GM12878 (cell line): ENCODE results near the gene CAPS. TPM values are rescaled to one million over a fixed set of nuclear protein-coding genes. Genes with fewer than 3 reads are reported as not detected.

Source experiments
- ASH2L ChIP-seq: fragments of 300-600, 200-600 bp; sonication (generic); IDR thresholded peaks from 2 replicates; pipeline ENCODE4 v1.6.1; 2017; ENCODE audit warnings: low read depth, mild to moderate bottlenecking, borderline replicate concordance
- BCL3 ChIP-seq: IDR thresholded peaks from 2 replicates; pipeline ENCODE4 v1.6.1; 2011; ENCODE audit warnings: borderline replicate concordance, low read depth, mild to moderate bottlenecking, moderate library complexity, low read length; ENCODE audit not compliant: insufficient read depth, poor library complexity, severe bottlenecking
- CHD1 ChIP-seq: IDR thresholded peaks from 2 replicates; pipeline ENCODE4 v1.6.1; 2012; ENCODE audit warnings: low read depth, low read length, improper control_type of control experiment
- DPF2 ChIP-seq: fragments of 450-650 bp; IDR thresholded peaks from 2 replicates; pipeline ENCODE4 v1.6.1; 2017; ENCODE audit warnings: mild to moderate bottlenecking
- ELK1 ChIP-seq: IDR thresholded peaks from 2 replicates; pipeline ENCODE4 v1.6.1; 2012; ENCODE audit warnings: low read depth, low read length, improper control_type of control experiment
- FOXK2 ChIP-seq: fragments of 450-650 bp; IDR thresholded peaks from 2 replicates; pipeline ENCODE4 v1.6.1; 2017; ENCODE audit warnings: mild to moderate bottlenecking, moderate library complexity
- NFYA ChIP-seq: IDR thresholded peaks from 2 replicates; pipeline ENCODE4 v1.6.1; 2011; ENCODE audit warnings: low read depth, mild to moderate bottlenecking, low read length, improper control_type of control experiment, borderline replicate concordance
- NKRF ChIP-seq: fragments of 450-650 bp; conservative IDR thresholded peaks from 2 replicates; pipeline ENCODE4 v1.6.1; 2017; ENCODE audit warnings: mild to moderate bottlenecking, moderate library complexity
- RAD21 ChIP-seq: IDR thresholded peaks from 2 replicates; pipeline ENCODE4 v1.6.1; 2011; ENCODE audit warnings: mild to moderate bottlenecking, low read depth, low read length, moderate library complexity; ENCODE audit not compliant: insufficient read depth
- RELA ChIP-seq: fragments of 450-650 bp; IDR thresholded peaks from 2 replicates; pipeline ENCODE4 v1.8.0; 2014; ENCODE audit warnings: borderline replicate concordance; ENCODE audit not compliant: partially characterized antibody
- REST ChIP-seq: IDR thresholded peaks from 2 replicates; pipeline ENCODE4 v1.6.1; 2012; ENCODE audit warnings: mild to moderate bottlenecking, low read depth, low read length
- SREBF2 ChIP-seq: IDR thresholded peaks from 2 replicates; pipeline ENCODE4 v1.6.1; 2012; ENCODE audit warnings: mild to moderate bottlenecking, low read length
- ZNF217 ChIP-seq: fragments of 450-650 bp; IDR thresholded peaks from 2 replicates; pipeline ENCODE4 v1.6.1; 2017; ENCODE audit warnings: antibody characterized with exemption, mild to moderate bottlenecking
- ZSCAN29 ChIP-seq: fragments of 450-650 bp; IDR thresholded peaks from 2 replicates; pipeline ENCODE4 v1.6.1; 2017; ENCODE audit warnings: mild to moderate bottlenecking, moderate library complexity
- polyA plus RNA-seq, 11 experiments: library from polyadenylated mRNA; depleted of rRNA in 4 of 11; unstranded in 6 of 11; stranded (reverse) in 5 of 11; fragments of >200 nt; fragmentation: Nextera tagmentation in 4 of 11; fragmentation: Illumina TruSeq in 1 of 11; extraction: Ambion mirVana in 4 of 11; extraction: Trizol in 1 of 11; gene quantifications; 1 replicate in 1 of 11; 2 replicates in 10 of 11; pipeline versions ENCODE4 v1.2.1 to v1.2.3, GENCODE V29; 2011 to 2016; ENCODE audit warnings: inconsistent platforms in 2 of 11, missing spikeins in 2 of 11, low read depth in 1 of 11
- total RNA-seq, 4 experiments: library from RNA; depleted of rRNA in 3 of 4; stranded (reverse); fragments of >200 nt in 3 of 4; fragmentation: Illumina TruSeq in 1 of 4; extraction: Trizol in 1 of 4; gene quantifications; 2 replicates each; pipeline versions ENCODE4 v1.2.1 to v1.2.3, GENCODE V29; 2013 to 2021
- TF ChIP-seq, protein P1 (sequence below): fragments of 450-650 bp; IDR thresholded peaks from 2 replicates; pipeline ENCODE4 v1.6.1; 2017; ENCODE audit warnings: mild to moderate bottlenecking, moderate library complexity
- TF ChIP-seq, protein P2 (sequence below): IDR thresholded peaks from 2 replicates; pipeline ENCODE4 v1.6.1; 2012; ENCODE audit warnings: low read depth, low read length, improper control_type of control experiment

CAPS gene
- total and polyA plus RNA-seq, 10 of the 15 experiments (the other 5 are each of a cell fraction or from before 2014, with no cell fraction given) = 0.09 to 6.9 (median 2.9) TPM

DNA sequence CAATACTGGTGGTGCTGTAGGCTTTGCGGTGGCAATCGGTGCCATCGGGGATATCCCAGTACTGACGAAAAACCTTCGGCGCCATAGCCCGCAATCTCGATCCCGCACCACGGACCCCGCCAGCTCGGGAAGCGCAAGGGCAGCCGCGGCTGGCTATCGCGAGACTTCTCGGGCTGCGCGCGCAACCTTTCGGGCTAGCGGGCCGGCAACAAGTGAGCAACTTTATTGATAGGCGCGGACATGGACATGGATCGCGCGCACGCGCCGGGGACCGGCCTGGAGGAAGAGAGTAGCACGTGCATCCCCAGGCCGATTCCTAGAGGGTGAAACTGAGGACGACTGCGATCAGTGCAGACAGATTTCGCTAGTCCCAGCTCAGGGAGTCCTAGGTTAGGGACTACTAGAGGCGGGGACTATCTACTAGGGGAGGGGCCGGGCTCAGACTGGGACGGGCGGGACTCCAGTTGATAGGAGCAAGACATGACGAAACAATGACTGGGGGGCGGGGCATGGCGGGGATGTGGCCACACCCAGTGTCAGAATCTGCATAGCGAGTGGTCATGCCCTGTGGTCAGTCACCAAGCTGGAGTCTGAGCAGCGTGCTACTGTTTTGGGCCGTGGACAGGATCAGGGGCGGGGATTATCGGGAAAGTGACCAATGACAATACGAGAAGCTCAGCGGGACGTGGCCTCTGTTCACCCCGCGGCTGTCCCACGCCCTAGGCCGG is 10.3 kb upstream of the CAPS start, which contains the start of gene NDUFA11 (continued):
- peak; percentile 87 for TF ChIP-seq RELA
- TF ChIP-seq, protein P1, sequence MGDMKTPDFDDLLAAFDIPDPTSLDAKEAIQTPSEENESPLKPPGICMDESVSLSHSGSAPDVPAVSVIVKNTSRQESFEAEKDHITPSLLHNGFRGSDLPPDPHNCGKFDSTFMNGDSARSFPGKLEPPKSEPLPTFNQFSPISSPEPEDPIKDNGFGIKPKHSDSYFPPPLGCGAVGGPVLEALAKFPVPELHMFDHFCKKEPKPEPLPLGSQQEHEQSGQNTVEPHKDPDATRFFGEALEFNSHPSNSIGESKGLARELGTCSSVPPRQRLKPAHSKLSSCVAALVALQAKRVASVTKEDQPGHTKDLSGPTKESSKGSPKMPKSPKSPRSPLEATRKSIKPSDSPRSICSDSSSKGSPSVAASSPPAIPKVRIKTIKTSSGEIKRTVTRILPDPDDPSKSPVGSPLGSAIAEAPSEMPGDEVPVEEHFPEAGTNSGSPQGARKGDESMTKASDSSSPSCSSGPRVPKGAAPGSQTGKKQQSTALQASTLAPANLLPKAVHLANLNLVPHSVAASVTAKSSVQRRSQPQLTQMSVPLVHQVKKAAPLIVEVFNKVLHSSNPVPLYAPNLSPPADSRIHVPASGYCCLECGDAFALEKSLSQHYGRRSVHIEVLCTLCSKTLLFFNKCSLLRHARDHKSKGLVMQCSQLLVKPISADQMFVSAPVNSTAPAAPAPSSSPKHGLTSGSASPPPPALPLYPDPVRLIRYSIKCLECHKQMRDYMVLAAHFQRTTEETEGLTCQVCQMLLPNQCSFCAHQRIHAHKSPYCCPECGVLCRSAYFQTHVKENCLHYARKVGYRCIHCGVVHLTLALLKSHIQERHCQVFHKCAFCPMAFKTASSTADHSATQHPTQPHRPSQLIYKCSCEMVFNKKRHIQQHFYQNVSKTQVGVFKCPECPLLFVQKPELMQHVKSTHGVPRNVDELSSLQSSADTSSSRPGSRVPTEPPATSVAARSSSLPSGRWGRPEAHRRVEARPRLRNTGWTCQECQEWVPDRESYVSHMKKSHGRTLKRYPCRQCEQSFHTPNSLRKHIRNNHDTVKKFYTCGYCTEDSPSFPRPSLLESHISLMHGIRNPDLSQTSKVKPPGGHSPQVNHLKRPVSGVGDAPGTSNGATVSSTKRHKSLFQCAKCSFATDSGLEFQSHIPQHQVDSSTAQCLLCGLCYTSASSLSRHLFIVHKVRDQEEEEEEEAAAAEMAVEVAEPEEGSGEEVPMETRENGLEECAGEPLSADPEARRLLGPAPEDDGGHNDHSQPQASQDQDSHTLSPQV = no peak
- peak; percentile 81 for TF ChIP-seq FOXK2
- no peak for TF ChIP-seq ASH2L
- peak; percentile 82 for TF ChIP-seq NKRF
- TF ChIP-seq ZNF217 = no peak
- no peak for TF ChIP-seq NFYA
- TF ChIP-seq ELK1 = peak; percentile 66; the same call in 1 of the 2 replicates
- no peak for TF ChIP-seq REST
- TF ChIP-seq DPF2 = 0 out of 2 replicates have a peak, but pooled peaks have one; percentile 62
- TF ChIP-seq BCL3 = no peak
- TF ChIP-seq, protein P2, sequence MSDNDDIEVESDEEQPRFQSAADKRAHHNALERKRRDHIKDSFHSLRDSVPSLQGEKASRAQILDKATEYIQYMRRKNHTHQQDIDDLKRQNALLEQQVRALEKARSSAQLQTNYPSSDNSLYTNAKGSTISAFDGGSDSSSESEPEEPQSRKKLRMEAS = peak; percentile 84
- no peak for TF ChIP-seq SREBF2
- no peak for TF ChIP-seq ZSCAN29
- no peak for TF ChIP-seq CHD1
- no peak for TF ChIP-seq RAD21
